ENCODE results near the gene SP3. TPM values are rescaled to one million over a fixed set of nuclear protein-coding genes. Genes with fewer than 3 reads are reported as not detected.

The SP3 gene
- total RNA-seq, 3 donors from 2014 or later: 104 to 174 (median 134) TPM

DNA sequence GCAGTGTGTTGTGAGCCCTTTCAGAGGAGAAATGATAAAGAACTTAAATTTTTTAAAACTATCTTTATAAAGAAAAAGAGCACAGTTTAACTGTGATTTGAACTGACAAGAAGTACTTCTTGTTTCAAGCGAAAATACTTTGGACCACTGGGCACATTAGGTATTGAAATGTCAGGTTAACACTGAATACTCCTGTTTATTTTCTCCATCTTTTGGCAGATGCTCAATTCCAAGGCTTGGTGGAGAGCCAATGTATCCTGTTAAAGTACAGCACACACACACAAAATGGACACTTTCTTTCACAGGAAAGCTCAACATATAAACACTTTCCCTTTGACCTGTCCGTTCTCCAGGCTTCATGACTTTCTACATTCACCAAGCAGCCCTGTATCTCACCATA, 32.6 kb upstream of the SP3 start:
- H3K36me3 ChIP-seq: no peaks in the 10 kb centered on the region
- H3K9me3 ChIP-seq: no peaks in the 10 kb centered on the region
- intact Hi-C loops (cut with DNase I; ENCODE audit: low total_unique reads): no loop called here
- DNase-seq (ENCODE audit: low spot score in 2 of 2): no peak
- no peaks in the 10 kb centered on the region for H3K27me3 ChIP-seq
- H3K4me1 ChIP-seq: peaks cover 0 to 4% of the 10 kb centered on the region in 2 donors
- H3K4me3 ChIP-seq: no peak overlapping the region
- H3K27ac ChIP-seq: peak overlapping the region; percentile 62 to 76
- no peak for TF ChIP-seq CTCF (IDR thresholded peaks at IDR 0.05)
- TF ChIP-seq POLR2AphosphoS5 (IDR thresholded peaks at IDR 0.05): no peak
- TF ChIP-seq POLR2A (IDR thresholded peaks at IDR 0.05): no peak

GRCh38 chr2:173997269-173997668, 32.1 kb upstream of the SP3 start:
- Histone ChIP-seq H3K9me3 (no peaks in the 10 kb centered on the region), H3K4me1 (peaks cover 0 to 6% of the 10 kb centered on the region in 2 donors), H3K36me3 (no peaks in the 10 kb centered on the region), H3K27me3 (no peaks in the 10 kb centered on the region), H3K27ac (peak overlapping the region; percentile 62 to 65), H3K4me3 (no peak overlapping the region)
- intact Hi-C loops (cut with DNase I; ENCODE audit: low total_unique reads): no loop called here
- peak; percentile 57 to 82 for DNase-seq (ENCODE audit: low spot score in 2 of 2)
- TF ChIP-seq POLR2AphosphoS5 (IDR thresholded peaks at IDR 0.05): peak; percentile 86 to 98 (median 93)
- TF ChIP-seq POLR2A (IDR thresholded peaks at IDR 0.05): no peak

GRCh38 chr2:173996766-173997165, 31.6 kb upstream of the SP3 start:
- no peak for DNase-seq (ENCODE audit: low spot score in 2 of 2)
- peak overlapping the region; percentile 62 to 65 for H3K27ac ChIP-seq
- no peaks in the 10 kb centered on the region for H3K36me3 ChIP-seq
- peaks cover under 1 to 11% of the 10 kb centered on the region in 2 donors for H3K4me1 ChIP-seq
- H3K27me3 ChIP-seq: no peaks in the 10 kb centered on the region
- no peak overlapping the region for H3K4me3 ChIP-seq
- TF ChIP-seq POLR2A (IDR thresholded peaks at IDR 0.05) (no peak), CTCF (IDR thresholded peaks at IDR 0.05) (no peak), POLR2AphosphoS5 (IDR thresholded peaks at IDR 0.05) (no peak)
- H3K9me3 ChIP-seq: no peaks in the 10 kb centered on the region
- intact Hi-C loops (cut with DNase I; ENCODE audit: low total_unique reads): no loop called here

- intact Hi-C loops (cut with DNase I; ENCODE audit: low total_unique reads): loop anchor here (5.0 kb wide), 1 partner anchor 534 kb away; no protein-coding TSS in a partner anchor
- Histone ChIP-seq H3K4me1 (peaks cover 8 to 21% of the 10 kb centered on the region in 2 donors), H3K27ac (no peak overlapping the region), H3K9me3 (no peaks in the 10 kb centered on the region), H3K36me3 (no peaks in the 10 kb centered on the region), H3K27me3 (no peaks in the 10 kb centered on the region), H3K4me3 (no peak overlapping the region)
- no peak for DNase-seq (ENCODE audit: low spot score in 2 of 2)
- TF ChIP-seq POLR2AphosphoS5 (IDR thresholded peaks at IDR 0.05): no peak
- no peak for TF ChIP-seq POLR2A (IDR thresholded peaks at IDR 0.05)
- no peak for TF ChIP-seq CTCF (IDR thresholded peaks at IDR 0.05)
These were observed 28.3 kb upstream of the SP3 start for GRCh38 chr2:173993459-173993858.

DNA sequence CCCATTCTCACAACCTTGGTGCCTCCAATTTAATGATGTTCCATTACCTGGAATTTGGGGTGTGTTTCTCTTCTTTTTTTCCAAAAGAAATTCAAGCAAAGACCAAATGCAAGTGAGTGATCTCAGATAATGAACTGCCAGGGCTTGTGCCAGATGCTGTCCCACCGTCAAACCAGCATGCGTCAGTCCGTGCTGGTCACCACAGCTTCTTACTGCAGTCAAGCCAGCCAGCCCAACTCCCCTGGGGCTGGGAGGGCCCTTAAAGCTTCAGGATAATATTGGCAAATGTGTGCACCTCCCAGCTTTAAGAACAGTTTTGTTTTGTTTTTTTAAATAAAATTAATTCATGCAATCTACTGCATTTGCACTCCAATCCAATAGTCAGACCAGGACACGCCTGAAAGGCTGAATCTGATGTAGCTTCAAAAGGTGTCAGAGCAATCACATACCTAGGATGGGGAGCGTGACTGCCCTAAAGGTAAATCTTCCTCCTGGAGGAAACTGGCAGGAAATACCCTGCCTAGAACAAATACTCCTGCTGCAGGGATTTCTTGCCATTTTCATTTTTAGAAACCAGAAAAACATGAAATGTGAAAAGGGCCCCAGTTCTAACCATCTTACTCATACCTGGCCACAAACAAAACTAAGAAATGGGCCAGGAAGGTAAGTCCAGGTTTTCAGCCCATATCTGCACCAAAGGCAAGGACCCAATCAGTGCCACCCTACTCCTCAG, 26.8 kb upstream of the SP3 start:
- TF ChIP-seq POLR2A (IDR thresholded peaks at IDR 0.05): no peak
- peak in 1 of 3 donors; percentile 36 for TF ChIP-seq POLR2AphosphoS5 (IDR thresholded peaks at IDR 0.05)
- peak overlapping the region; percentile 66 to 86 for H3K27ac ChIP-seq
- H3K4me3 ChIP-seq: peak overlapping the region in 1 of 3 donors; percentile 32
- DNase-seq (ENCODE audit: low spot score in 2 of 2): no peak
- no peaks in the 10 kb centered on the region for H3K9me3 ChIP-seq
- H3K27me3 ChIP-seq: no peaks in the 10 kb centered on the region
- H3K36me3 ChIP-seq: no peaks in the 10 kb centered on the region
- intact Hi-C loops (cut with DNase I; ENCODE audit: low total_unique reads): loop anchor here (1.0 to 5.0 kb wide), 2 partner anchors 32 to 535 kb away; no protein-coding TSS in a partner anchor
- peaks cover 8 to 22% of the 10 kb centered on the region in 2 donors for H3K4me1 ChIP-seq
